Thoracic aorta (tissue), 2 donors: ENCODE data around the gene ADARB2. TPM values are rescaled to one million over a fixed set of nuclear protein-coding genes. Genes with fewer than 3 reads are reported as not detected.

ENCODE experiments used
- ATAC-seq: fragments of 150-250 bp; one replicate; pipeline ENCODE4 v1.8.0; 2017; ENCODE audit warnings: low read depth; ENCODE audit not compliant: insufficient number of reproducible peaks, low FRiP score
- DNase-seq: peaks from one replicate; pipeline ENCODE4 v3.0.0-alpha.2; 2020; ENCODE audit warnings: low spot score
- H3K27ac ChIP-seq, 2 donors: fragments of 200-600 bp; sonication (generic); 1 replicate in 1 of 2; 2 replicates in 1 of 2; pipeline ENCODE4 v1.5.1; 2016; ENCODE audit warnings: mild to moderate bottlenecking in 2 of 2, moderate library complexity in 2 of 2
- H3K27me3 ChIP-seq: fragments of 200-600 bp; sonication (generic); replicated peaks from 2 replicates; pipeline ENCODE4 v1.6.0; 2016; ENCODE audit warnings: mild to moderate bottlenecking; ENCODE audit not compliant: insufficient read depth
- H3K36me3 ChIP-seq: fragments of 200-600 bp; sonication (generic); one replicate; pipeline ENCODE4 v1.5.1; 2016
- H3K4me1 ChIP-seq, 2 donors: fragments of 200-600 bp; sonication (generic); 1 replicate in 1 of 2; 2 replicates in 1 of 2; pipeline versions ENCODE4 v1.5.1 to v1.6.0; 2016; ENCODE audit warnings: low read depth in 2 of 2, mild to moderate bottlenecking in 1 of 2; ENCODE audit not compliant: control insufficient read depth in 1 of 2
- H3K4me3 ChIP-seq: fragments of 200-600 bp; sonication (generic); 2 replicates; pipeline ENCODE4 v1.5.1; 2016; ENCODE audit warnings: mild to moderate bottlenecking
- H3K9me3 ChIP-seq: fragments of 200-600 bp; sonication (generic); 2 replicates; pipeline ENCODE4 v1.5.1; 2016
- CTCF ChIP-seq: fragments of 200-600 bp; sonication (generic); IDR thresholded peaks from one replicate; pipeline ENCODE4 v1.5.1; 2019; ENCODE audit warnings: antibody characterized with exemption
- total RNA-seq, 2 donors: library from RNA; depleted of rRNA; stranded (reverse); fragments of >200 nt; gene quantifications; one replicate each; pipeline versions ENCODE4 v1.1.0 to v1.2.3, GENCODE V29; 2016

ADARB2 gene
- total RNA-seq, 2 donors from 2014 or later, result 0.71 to 3.1 TPM

GRCh38 chr10:1195828-1196227 lies 541.5 kb downstream of the ADARB2 start:
- TF ChIP-seq CTCF, result no peak
- DNase-seq, result no peak
- Histone ChIP-seq H3K9me3 (no peaks in the 10 kb centered on the region), H3K4me1 (no peaks in the 10 kb centered on the region), H3K36me3 (no peaks in the 10 kb centered on the region), H3K27me3 (no peaks in the 10 kb centered on the region), H3K27ac (no peak overlapping the region), H3K4me3 (no peak overlapping the region)
- ATAC-seq, result no peak

- Histone ChIP-seq H3K4me1 (no peaks in the 10 kb centered on the region), H3K27me3 (no peaks in the 10 kb centered on the region), H3K27ac (no peak overlapping the region), H3K4me3 (no peak overlapping the region), H3K9me3 (no peaks in the 10 kb centered on the region), H3K36me3 (no peaks in the 10 kb centered on the region)
- no peak for TF ChIP-seq CTCF
- ATAC-seq (no peak), DNase-seq (no peak)
These were observed 543.2 kb downstream of the ADARB2 start for GRCh38 chr10:1194161-1194560.

- Histone ChIP-seq H3K27ac (no peak overlapping the region), H3K4me3 (no peak overlapping the region), H3K9me3 (no peaks in the 10 kb centered on the region), H3K4me1 (no peaks in the 10 kb centered on the region), H3K27me3 (no peaks in the 10 kb centered on the region), H3K36me3 (no peaks in the 10 kb centered on the region)
- ATAC-seq, result no peak
- no peak for TF ChIP-seq CTCF
- DNase-seq, result no peak
These were observed 543.8 kb downstream of the ADARB2 start for GRCh38 chr10:1193561-1193960.

- Histone ChIP-seq H3K27ac (no peak overlapping the region), H3K4me3 (no peak overlapping the region), H3K36me3 (no peaks in the 10 kb centered on the region), H3K4me1 (no peaks in the 10 kb centered on the region), H3K9me3 (no peaks in the 10 kb centered on the region), H3K27me3 (no peaks in the 10 kb centered on the region)
- ATAC-seq, result no peak
- no peak for TF ChIP-seq CTCF
- no peak for DNase-seq
These were observed 545.6 kb downstream of the ADARB2 start for GRCh38 chr10:1191752-1192151.

GRCh38 chr10:1190791-1191490 lies 546.4 kb downstream of the ADARB2 start:
- H3K27ac ChIP-seq, result no peak overlapping the region
- no peaks in the 10 kb centered on the region for H3K27me3 ChIP-seq
- no peak overlapping the region for H3K4me3 ChIP-seq
- no peak for DNase-seq
- no peak for TF ChIP-seq CTCF
- no peak for ATAC-seq
- H3K9me3 ChIP-seq, result no peaks in the 10 kb centered on the region
- no peaks in the 10 kb centered on the region for H3K4me1 ChIP-seq
- no peaks in the 10 kb centered on the region for H3K36me3 ChIP-seq
